ENCODE results near the gene AGPAT2.

AGPAT2 gene

GRCh38 chr9:136650021-136650420 lies 37.2 kb downstream of the AGPAT2 start:
- no peak overlapping the region for H3K27ac ChIP-seq
- TF ChIP-seq CTCF (IDR thresholded peaks at IDR 0.05): no peak
- TF ChIP-seq ZFX (IDR thresholded peaks at IDR 0.05; ENCODE audit: borderline replicate concordance): no peak

GRCh38 chr9:136648751-136649150 lies 38.5 kb downstream of the AGPAT2 start:
- TF ChIP-seq ZFX (IDR thresholded peaks at IDR 0.05; ENCODE audit: borderline replicate concordance) (no peak), CTCF (IDR thresholded peaks at IDR 0.05) (no peak)

GRCh38 chr9:136646827-136647711 lies 40.2 kb downstream of the AGPAT2 start:
- TF ChIP-seq ZFX (IDR thresholded peaks at IDR 0.05; ENCODE audit: borderline replicate concordance): no peak
- TF ChIP-seq CTCF (IDR thresholded peaks at IDR 0.05): no peak
- H3K27ac ChIP-seq: no peak overlapping the region

More at GRCh38 chr9:136648751-136649150, 38.5 kb downstream of the AGPAT2 start:
- no peak overlapping the region for H3K27ac ChIP-seq

GRCh38 chr9:136645903-136646754 lies 41.1 kb downstream of the AGPAT2 start:
- H3K27ac ChIP-seq: no peak overlapping the region

GRCh38 chr9:136645352-136645902 lies 41.8 kb downstream of the AGPAT2 start:
- TF ChIP-seq ZFX (IDR thresholded peaks at IDR 0.05; ENCODE audit: borderline replicate concordance) (no peak), CTCF (IDR thresholded peaks at IDR 0.05) (no peak)
- no peak overlapping the region for H3K27ac ChIP-seq

More at GRCh38 chr9:136645903-136646754, 41.1 kb downstream of the AGPAT2 start:
- TF ChIP-seq ZFX (IDR thresholded peaks at IDR 0.05; ENCODE audit: borderline replicate concordance) (no peak), CTCF (IDR thresholded peaks at IDR 0.05) (no peak)

- TF ChIP-seq ZFX (IDR thresholded peaks at IDR 0.05; ENCODE audit: borderline replicate concordance) (no peak), CTCF (IDR thresholded peaks at IDR 0.05) (peak; percentile 94)
- H3K27ac ChIP-seq: no peak overlapping the region
These were observed 42.5 kb downstream of the AGPAT2 start for GRCh38 chr9:136644593-136645351.

Data from 22Rv1 (cell line).